Measurements from ENCODE around the gene ZNF536.

GRCh38 chr19:30539981-30540380 is 167.8 kb downstream of the ZNF536 start:
- no peak for TF ChIP-seq CTCF (IDR thresholded peaks at IDR 0.05)
- TF ChIP-seq POLR2A (IDR thresholded peaks at IDR 0.05) = no peak
